ENCODE results near the gene VPS35. TPM values are rescaled to one million over a fixed set of nuclear protein-coding genes. Genes with fewer than 3 reads are reported as not detected.

Gene VPS35
- total and polyA plus RNA-seq, 2 of the 13 experiments (the other 11 are each of a cell fraction or from before 2014, with no cell fraction given), result 30.7 to 136 TPM

- no peak for TF ChIP-seq DMTF1 (CRISPR knock-in tag; IDR thresholded peaks at IDR 0.05)
- TF ChIP-seq ATF7-NPFF (CRISPR knock-in tag; IDR thresholded peaks at IDR 0.05; ENCODE audit: low read depth), result 0 out of 2 replicates have a peak, but pooled peaks have one; percentile 75
- no peak; the same call in 1 of the 2 replicates for TF ChIP-seq ZNF879 (CRISPR knock-in tag; IDR thresholded peaks at IDR 0.05)
- TF ChIP-seq ZNF576 (CRISPR knock-in tag; IDR thresholded peaks at IDR 0.05), result 0 out of 2 replicates have a peak, but pooled peaks have one; percentile 55
- peak; percentile 99 for TF ChIP-seq KLF12 (CRISPR knock-in tag; IDR thresholded peaks at IDR 0.05; ENCODE audit: borderline replicate concordance)
- TF ChIP-seq ZBTB7B (CRISPR knock-in tag; IDR thresholded peaks at IDR 0.05), result peak; percentile 92
- TF ChIP-seq SRSF9 (IDR thresholded peaks at IDR 0.05; ENCODE audit: borderline replicate concordance, insufficient read depth, low read depth, low read length, poor library complexity, severe bottlenecking), result no peak
- TF ChIP-seq GPN1 (CRISPR knock-in tag; IDR thresholded peaks at IDR 0.05; ENCODE audit: borderline replicate concordance), result no peak
- TF ChIP-seq SALL1 (CRISPR knock-in tag; IDR thresholded peaks at IDR 0.05), result peak; percentile 87
- no peak; the same call in 1 of the 2 replicates for TF ChIP-seq ZNF143 (CRISPR knock-in tag; IDR thresholded peaks at IDR 0.05)
- peak; percentile 30 for TF ChIP-seq TAF15 (IDR thresholded peaks at IDR 0.05; ENCODE audit: low read depth, low read length, poor library complexity, severe bottlenecking)
- no peak; the same call in 1 of the 2 replicates for TF ChIP-seq RBAK (CRISPR knock-in tag; IDR thresholded peaks at IDR 0.05)
- peak; percentile 34 for TF ChIP-seq ZNF331 (CRISPR knock-in tag; IDR thresholded peaks at IDR 0.05)
- TF ChIP-seq U2AF1 (optimal IDR thresholded peaks at IDR 0.05; ENCODE audit: low read depth, low read length), result no peak
- TF ChIP-seq ZNF264 (CRISPR knock-in tag; IDR thresholded peaks at IDR 0.05), result peak; percentile 92
- peak; percentile 91; the same call in 1 of the 2 replicates for TF ChIP-seq DMAP1 (CRISPR knock-in tag; IDR thresholded peaks at IDR 0.05)
- no peak for TF ChIP-seq RNF2 (conservative IDR thresholded peaks at IDR 0.05; ENCODE audit: low read depth)
- no peak for TF ChIP-seq ZMYM3 (CRISPR knock-in tag; IDR thresholded peaks at IDR 0.05)
- peak; percentile 85; the same call in 1 of the 2 replicates for TF ChIP-seq SAP130 (CRISPR knock-in tag; IDR thresholded peaks at IDR 0.05; ENCODE audit: low read depth)
Measured at GRCh38 chr16:46688654-46689364, at the start of gene VPS35 (continued).
